Upper lobe of right lung (tissue), 1 donor: ENCODE results near the gene CHST11. TPM values are rescaled to one million over a fixed set of nuclear protein-coding genes. Genes with fewer than 3 reads are reported as not detected.

ENCODE experiments used
- ATAC-seq: fragments of 200-7000 bp; cut with Tn5 transposase; one replicate; pipeline ENCODE4 v1.9.1; 2020; ENCODE audit warnings: mild to moderate bottlenecking, moderate library complexity
- DNase-seq: peaks from one replicate; pipeline ENCODE4 v3.0.0-alpha.2; 2020
- H3K27ac ChIP-seq: fragments of 200-600 bp; one replicate; pipeline ENCODE4 v1.8.0; 2022
- H3K27me3 ChIP-seq: fragments of 200-600 bp; one replicate; pipeline ENCODE4 v1.8.0; 2022; ENCODE audit warnings: mild to moderate bottlenecking
- H3K36me3 ChIP-seq: fragments of 200-600 bp; one replicate; pipeline ENCODE4 v1.8.0; 2022
- H3K4me1 ChIP-seq: fragments of 200-600 bp; one replicate; pipeline ENCODE4 v1.8.0; 2022
- H3K4me3 ChIP-seq: fragments of 200-600 bp; one replicate; pipeline ENCODE4 v1.8.0; 2022; ENCODE audit warnings: mild to moderate bottlenecking
- H3K9me3 ChIP-seq: fragments of 200-600 bp; one replicate; pipeline ENCODE4 v1.8.0; 2022
- CTCF ChIP-seq: fragments of 200-600 bp; IDR thresholded peaks from one replicate; pipeline ENCODE4 v1.8.0; 2022; ENCODE audit warnings: antibody characterized with exemption
- intact Hi-C: fragments of 100-400 bp; cut with DNase I; formaldehyde crosslinking; loops from one replicate; pipeline ENCODE4 v1.11.0; 2022
- total RNA-seq: library from RNA; stranded (reverse); fragmentation: NEBNext Ultra II Directional; extraction: Animal tissue kit (Norgen Biotek cat#: 25700); gene quantifications from one replicate; pipeline ENCODE4 v1.2.1, GENCODE V29; 2021
- donor health status: DM: no; HTN: yes; CAD: no; lungs with severe emphysema.

CHST11 gene
- total RNA-seq, 1 donor from 2014 or later = 56.6 TPM

GRCh38 chr12:104767261-104767660 is 310.5 kb downstream of the CHST11 start:
- Histone ChIP-seq H3K36me3 (no peaks in the 10 kb centered on the region), H3K4me1 (no peaks in the 10 kb centered on the region), H3K4me3 (no peak overlapping the region), H3K9me3 (no peaks in the 10 kb centered on the region), H3K27ac (no peak overlapping the region), H3K27me3 (no peaks in the 10 kb centered on the region)
- intact Hi-C loops = no loop called here
- no peak for DNase-seq
- no peak for ATAC-seq
- TF ChIP-seq CTCF = no peak

GRCh38 chr12:104768033-104768432 is 311.3 kb downstream of the CHST11 start:
- no peaks in the 10 kb centered on the region for H3K9me3 ChIP-seq
- no peak overlapping the region for H3K4me3 ChIP-seq
- DNase-seq (no peak), ATAC-seq (no peak)
- H3K4me1 ChIP-seq = no peaks in the 10 kb centered on the region
- intact Hi-C loops = no loop called here
- no peak overlapping the region for H3K27ac ChIP-seq
- no peaks in the 10 kb centered on the region for H3K36me3 ChIP-seq
- no peaks in the 10 kb centered on the region for H3K27me3 ChIP-seq
- no peak for TF ChIP-seq CTCF

- Histone ChIP-seq H3K4me1 (no peaks in the 10 kb centered on the region), H3K9me3 (peaks cover 5% of the 10 kb centered on the region), H3K36me3 (no peaks in the 10 kb centered on the region), H3K4me3 (no peak overlapping the region), H3K27me3 (no peaks in the 10 kb centered on the region), H3K27ac (no peak overlapping the region)
- intact Hi-C loops = no loop called here
- DNase-seq = no peak
- no peak for TF ChIP-seq CTCF
- ATAC-seq = no peak
Observed at GRCh38 chr12:104769144-104769561, 312.4 kb downstream of the CHST11 start.

GRCh38 chr12:104772336-104772735 is 315.6 kb downstream of the CHST11 start:
- intact Hi-C loops = no loop called here
- no peak for DNase-seq

GRCh38 chr12:104775731-104776231 is 319.0 kb downstream of the CHST11 start:
- no peak overlapping the region for H3K27ac ChIP-seq
- H3K4me1 ChIP-seq = no peaks in the 10 kb centered on the region
- no peaks in the 10 kb centered on the region for H3K27me3 ChIP-seq
- intact Hi-C loops = no loop called here
- ATAC-seq = no peak
- no peak for TF ChIP-seq CTCF
- peaks cover 5% of the 10 kb centered on the region for H3K9me3 ChIP-seq
- no peak overlapping the region for H3K4me3 ChIP-seq
- DNase-seq = no peak
- H3K36me3 ChIP-seq = no peaks in the 10 kb centered on the region

More at GRCh38 chr12:104772336-104772735, 315.6 kb downstream of the CHST11 start:
- H3K27ac ChIP-seq = no peak overlapping the region
- H3K9me3 ChIP-seq = peaks cover 5% of the 10 kb centered on the region
- H3K4me1 ChIP-seq = no peaks in the 10 kb centered on the region
- H3K36me3 ChIP-seq = no peaks in the 10 kb centered on the region
- no peak overlapping the region for H3K4me3 ChIP-seq
- TF ChIP-seq CTCF = no peak
- no peaks in the 10 kb centered on the region for H3K27me3 ChIP-seq
- ATAC-seq = no peak

- DNase-seq = no peak
- Histone ChIP-seq H3K4me1 (no peaks in the 10 kb centered on the region), H3K27ac (no peak overlapping the region), H3K9me3 (no peaks in the 10 kb centered on the region), H3K36me3 (no peaks in the 10 kb centered on the region), H3K4me3 (no peak overlapping the region), H3K27me3 (no peaks in the 10 kb centered on the region)
- TF ChIP-seq CTCF = no peak
- intact Hi-C loops = no loop called here
- no peak for ATAC-seq
Observed at GRCh38 chr12:104779134-104779533, 322.4 kb downstream of the CHST11 start.
